Tibial artery (tissue), 4 donors: ENCODE data around the gene MX2.

Source experiments
- DNase-seq, 2 donors: peaks; one replicate each; pipeline ENCODE4 v3.0.0-alpha.2; 2019
- H3K27ac ChIP-seq, 2 donors: fragments of 200-600 bp; sonication (generic) in 1 of 2; 1 replicate in 1 of 2; 2 replicates in 1 of 2; pipeline ENCODE4 v1.5.1; 2018 to 2019; ENCODE audit warnings: mild to moderate bottlenecking in 1 of 2
- H3K27me3 ChIP-seq, 2 donors: fragments of 200-600 bp; sonication (generic) in 1 of 2; one replicate each; pipeline versions ENCODE4 v1.5.1 to v1.6.0; 2016 to 2019
- H3K36me3 ChIP-seq, 3 donors: fragments of 200-600 bp; sonication (generic) in 2 of 3; one replicate each; pipeline ENCODE4 v1.5.1; 2016 to 2019; ENCODE audit warnings: mild to moderate bottlenecking in 2 of 3
- H3K4me1 ChIP-seq, 4 donors: fragments of 200-600 bp; sonication (generic) in 2 of 4; 1 replicate in 3 of 4; 2 replicates in 1 of 4; pipeline ENCODE4 v1.5.1; 2016 to 2019
- H3K4me3 ChIP-seq, 2 donors: fragments of 200-600 bp; sonication (generic) in 1 of 2; 1 replicate in 1 of 2; 2 replicates in 1 of 2; pipeline ENCODE4 v1.5.1; 2018 to 2019; ENCODE audit warnings: mild to moderate bottlenecking in 2 of 2
- H3K9me3 ChIP-seq, 3 donors: fragments of 200-600 bp; sonication (generic) in 1 of 3; one replicate each; pipeline ENCODE4 v1.5.1; 2016 to 2019
- intact Hi-C: fragments of 100-400 bp; cut with DNase I; formaldehyde crosslinking; loops from one replicate; pipeline ENCODE4 v1.15.0; 2023; ENCODE audit warnings: low total_unique reads
- TF ChIP-seq, protein P1 (sequence below), 2 experiments: fragments of 200-600 bp in 1 of 2; fragments of 450-650 bp in 1 of 2; IDR thresholded peaks; one replicate each; pipeline ENCODE4 v1.5.1; 2017 to 2019; ENCODE audit warnings: antibody characterized with exemption in 2 of 2, mild to moderate bottlenecking in 1 of 2, moderate library complexity in 1 of 2

MX2 gene

DNA sequence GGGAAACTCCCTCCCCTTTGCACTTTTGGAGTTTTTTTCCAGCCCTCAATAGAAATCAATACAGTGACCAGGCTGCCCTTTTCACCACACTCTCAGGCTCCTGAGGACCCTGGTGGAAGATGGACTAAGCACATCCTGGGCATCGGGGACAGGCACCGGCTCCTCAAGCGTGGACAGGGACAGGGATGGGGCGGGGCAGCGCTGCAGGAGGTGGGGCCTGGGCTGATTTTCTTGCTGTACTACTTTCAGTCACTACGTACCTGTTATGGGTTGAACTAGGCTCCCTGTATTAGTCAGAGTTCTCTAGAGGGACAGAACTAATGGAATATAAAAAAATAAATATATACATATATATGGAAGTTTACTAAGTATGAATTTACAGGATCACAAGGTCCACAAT, 2.5 kb downstream of the MX2 start:
- Histone ChIP-seq H3K4me3 (no peak overlapping the region), H3K4me1 (peaks cover 0 to 17% (median 4%) of the 10 kb centered on the region in 4 donors), H3K36me3 (no peaks in the 10 kb centered on the region), H3K9me3 (no peaks in the 10 kb centered on the region), H3K27me3 (no peaks in the 10 kb centered on the region), H3K27ac (no peak overlapping the region)
- DNase-seq: peak in 1 of 2 donors; percentile 59
- TF ChIP-seq, protein P1, sequence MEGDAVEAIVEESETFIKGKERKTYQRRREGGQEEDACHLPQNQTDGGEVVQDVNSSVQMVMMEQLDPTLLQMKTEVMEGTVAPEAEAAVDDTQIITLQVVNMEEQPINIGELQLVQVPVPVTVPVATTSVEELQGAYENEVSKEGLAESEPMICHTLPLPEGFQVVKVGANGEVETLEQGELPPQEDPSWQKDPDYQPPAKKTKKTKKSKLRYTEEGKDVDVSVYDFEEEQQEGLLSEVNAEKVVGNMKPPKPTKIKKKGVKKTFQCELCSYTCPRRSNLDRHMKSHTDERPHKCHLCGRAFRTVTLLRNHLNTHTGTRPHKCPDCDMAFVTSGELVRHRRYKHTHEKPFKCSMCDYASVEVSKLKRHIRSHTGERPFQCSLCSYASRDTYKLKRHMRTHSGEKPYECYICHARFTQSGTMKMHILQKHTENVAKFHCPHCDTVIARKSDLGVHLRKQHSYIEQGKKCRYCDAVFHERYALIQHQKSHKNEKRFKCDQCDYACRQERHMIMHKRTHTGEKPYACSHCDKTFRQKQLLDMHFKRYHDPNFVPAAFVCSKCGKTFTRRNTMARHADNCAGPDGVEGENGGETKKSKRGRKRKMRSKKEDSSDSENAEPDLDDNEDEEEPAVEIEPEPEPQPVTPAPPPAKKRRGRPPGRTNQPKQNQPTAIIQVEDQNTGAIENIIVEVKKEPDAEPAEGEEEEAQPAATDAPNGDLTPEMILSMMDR (IDR thresholded peaks at IDR 0.05): no peak
- intact Hi-C loops: no loop called here

DNA sequence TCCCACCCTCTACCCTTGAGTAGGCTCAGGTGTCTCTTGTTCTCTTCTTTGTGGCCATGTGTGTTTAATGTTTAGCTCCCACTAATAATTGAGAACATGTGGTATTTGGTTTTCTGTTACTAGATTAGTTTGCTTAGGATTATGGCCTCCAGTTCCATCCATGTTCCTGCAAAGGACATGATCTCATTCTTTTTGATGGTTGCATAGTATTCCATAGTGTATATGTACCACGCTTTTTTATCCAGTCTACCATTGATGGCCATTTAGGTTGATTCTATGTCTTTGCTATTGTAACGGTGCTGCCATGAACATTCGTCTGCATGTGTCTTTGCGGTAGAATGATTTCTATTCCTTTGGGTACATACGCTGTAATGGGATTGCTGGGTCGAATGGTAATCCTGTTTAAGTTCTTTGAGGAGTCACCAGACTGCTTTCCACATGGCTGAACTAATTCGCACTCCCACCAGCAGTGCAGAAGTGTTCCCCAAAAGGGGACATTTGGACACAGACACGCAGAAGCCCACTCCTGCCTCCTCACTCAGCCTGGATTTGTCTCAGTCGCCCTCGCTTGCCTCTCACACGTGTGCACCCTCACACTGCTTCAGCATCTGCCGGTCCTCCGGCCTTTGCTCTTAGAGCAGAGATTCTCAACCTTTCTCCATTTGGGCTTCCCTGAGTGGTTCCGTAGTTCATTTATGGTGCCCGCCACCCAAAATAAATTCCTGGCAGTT, 3.7 kb downstream of the MX2 start:
- intact Hi-C loops: no loop called here
- H3K9me3 ChIP-seq: no peaks in the 10 kb centered on the region
- no peaks in the 10 kb centered on the region for H3K36me3 ChIP-seq
- no peak overlapping the region for H3K27ac ChIP-seq
- peaks cover 0 to 24% (median 11%) of the 10 kb centered on the region in 4 donors for H3K4me1 ChIP-seq
- DNase-seq: peak in 1 of 2 donors; percentile 38
- no peak overlapping the region for H3K4me3 ChIP-seq
- TF ChIP-seq, protein P1 (IDR thresholded peaks at IDR 0.05): no peak
- H3K27me3 ChIP-seq: no peaks in the 10 kb centered on the region

DNA sequence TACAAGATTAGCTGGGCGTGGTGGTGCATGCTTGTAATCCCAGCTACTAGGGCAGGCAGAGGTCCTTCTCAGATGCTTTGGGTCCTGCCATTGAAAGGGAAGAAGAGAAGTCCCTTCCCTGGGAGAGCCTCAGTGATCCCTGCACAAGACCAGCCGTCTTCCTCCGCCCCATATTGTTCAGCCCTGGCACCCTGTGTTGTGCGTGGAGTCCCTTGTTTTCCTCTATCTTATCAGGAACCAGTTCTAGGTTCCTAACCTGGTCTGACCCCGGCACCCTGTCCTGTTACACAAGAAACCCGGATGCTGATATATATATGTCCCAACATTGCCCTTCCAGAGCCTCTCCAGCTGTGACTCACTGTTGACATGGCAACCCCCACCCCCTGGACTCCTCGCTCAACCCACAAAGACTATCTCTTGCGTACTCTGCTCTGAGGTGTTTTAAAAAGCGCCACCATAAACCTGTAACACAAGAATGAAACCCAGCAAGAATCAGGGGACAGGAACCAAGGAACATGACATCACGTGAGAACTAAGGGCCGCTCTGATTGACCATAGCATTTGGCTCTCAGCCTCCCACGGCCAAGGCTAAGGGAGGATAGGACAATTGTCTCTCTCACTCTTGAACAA, 4.8 kb downstream of the MX2 start:
- Histone ChIP-seq H3K4me1 (peaks cover 0 to 18% (median 11%) of the 10 kb centered on the region in 4 donors), H3K27me3 (no peaks in the 10 kb centered on the region), H3K27ac (no peak overlapping the region), H3K4me3 (no peak overlapping the region), H3K9me3 (no peaks in the 10 kb centered on the region), H3K36me3 (no peaks in the 10 kb centered on the region)
- TF ChIP-seq, protein P1 (IDR thresholded peaks at IDR 0.05): no peak
- DNase-seq: peak in 1 of 2 donors; percentile 57
- intact Hi-C loops: no loop called here

DNA sequence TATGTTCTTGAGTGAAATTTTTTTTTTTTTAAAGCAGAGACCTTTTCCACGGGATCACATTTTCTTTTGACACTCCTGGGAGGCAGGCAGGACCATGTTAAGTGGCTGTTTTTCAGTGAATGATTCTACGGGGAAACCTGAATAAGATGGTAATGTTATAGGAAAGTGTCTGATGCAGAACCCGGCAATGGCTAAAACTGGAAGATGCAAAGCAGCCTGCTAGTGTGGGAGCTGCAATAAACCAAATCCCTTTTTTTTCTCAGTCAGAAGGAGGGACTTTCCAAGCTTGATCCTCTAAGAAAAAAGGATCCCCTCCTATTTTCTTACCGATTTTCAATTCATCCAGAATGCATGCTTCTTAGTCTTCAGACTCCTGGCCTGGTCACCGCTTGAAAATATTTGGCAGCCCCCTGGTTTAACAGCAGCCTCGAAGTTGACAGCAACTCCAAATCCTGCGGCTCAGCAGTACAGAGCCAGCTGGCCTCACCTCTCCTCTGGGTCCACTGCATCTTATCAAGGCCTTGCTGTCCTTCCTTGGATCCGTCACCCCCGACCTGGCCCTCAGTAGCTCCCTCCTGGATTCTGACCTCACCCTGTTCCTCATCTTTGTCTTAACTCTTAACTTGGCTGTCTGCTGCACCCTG, 5.6 kb downstream of the MX2 start:
- Histone ChIP-seq H3K27me3 (no peaks in the 10 kb centered on the region), H3K9me3 (no peaks in the 10 kb centered on the region), H3K4me1 (peaks cover 0 to 13% (median 11%) of the 10 kb centered on the region in 4 donors), H3K27ac (no peak overlapping the region), H3K4me3 (no peak overlapping the region), H3K36me3 (no peaks in the 10 kb centered on the region)
- no peak for DNase-seq
- TF ChIP-seq, protein P1 (IDR thresholded peaks at IDR 0.05): no peak
- intact Hi-C loops: no loop called here

GRCh38 chr21:41367945-41368734, 6.3 kb downstream of the MX2 start:
- intact Hi-C loops: no loop called here
- Histone ChIP-seq H3K27ac (no peak overlapping the region), H3K36me3 (no peaks in the 10 kb centered on the region), H3K27me3 (no peaks in the 10 kb centered on the region), H3K4me1 (peaks cover 0 to 13% (median 11%) of the 10 kb centered on the region in 4 donors), H3K9me3 (no peaks in the 10 kb centered on the region), H3K4me3 (no peak overlapping the region)
- no peak for DNase-seq
- TF ChIP-seq, protein P1 (IDR thresholded peaks at IDR 0.05): no peak
